Suprapubic skin (tissue), 4 donors: ENCODE measurements around the gene ECI2. TPM values are rescaled to one million over a fixed set of nuclear protein-coding genes. Genes with fewer than 3 reads are reported as not detected.

Experiments
- DNase-seq, 2 donors: peaks; one replicate each; pipeline ENCODE4 v3.0.0-alpha.2; 2019; ENCODE audit warnings: low spot score in 2 of 2
- H3K27ac ChIP-seq: fragments of 200-600 bp; sonication (generic); one replicate; pipeline ENCODE4 v1.5.1; 2019
- H3K27me3 ChIP-seq: fragments of 200-600 bp; sonication (generic); one replicate; pipeline ENCODE4 v1.5.1; 2019
- H3K36me3 ChIP-seq: fragments of 200-600 bp; sonication (generic); one replicate; pipeline ENCODE4 v1.5.1; 2019
- H3K4me1 ChIP-seq: fragments of 200-600 bp; sonication (generic); one replicate; pipeline ENCODE4 v1.5.1; 2019
- H3K4me3 ChIP-seq: fragments of 200-600 bp; sonication (generic); one replicate; pipeline ENCODE4 v1.5.1; 2019; ENCODE audit warnings: mild to moderate bottlenecking
- H3K9me3 ChIP-seq: fragments of 200-600 bp; sonication (generic); one replicate; pipeline ENCODE4 v1.5.1; 2019
- CTCF ChIP-seq, 2 donors: fragments of 200-600 bp in 1 of 2; fragments of 450-650 bp in 1 of 2; sonication (generic) in 1 of 2; IDR thresholded peaks; one replicate each; pipeline ENCODE4 v1.5.1; 2016 to 2019; ENCODE audit warnings: antibody characterized with exemption in 2 of 2, mild to moderate bottlenecking in 1 of 2, moderate library complexity in 1 of 2
- EP300 ChIP-seq: sonication (generic); formaldehyde crosslinking; IDR thresholded peaks from one replicate; pipeline ENCODE4 v1.6.1; 2017; ENCODE audit warnings: antibody characterized with exemption
- POLR2A ChIP-seq, 2 donors: fragments of 450-650 bp; IDR thresholded peaks; one replicate each; pipeline ENCODE4 v1.6.1; 2017; ENCODE audit warnings: antibody characterized with exemption in 2 of 2, mild to moderate bottlenecking in 2 of 2, moderate library complexity in 2 of 2
- POLR2AphosphoS5 ChIP-seq, 3 donors: sonication (generic); formaldehyde crosslinking; IDR thresholded peaks; one replicate each; pipeline ENCODE4 v1.6.1; 2017; ENCODE audit warnings: antibody characterized with exemption in 3 of 3
- WGBS: methylation state at CpG from one replicate; pipeline ENCODE4 v1.1.5; 2018; 5-methylcytosine and 5-hydroxymethylcytosine counted together
- total RNA-seq, 4 donors: library from RNA; depleted of rRNA; stranded (reverse); fragments of >200 nt; gene quantifications; one replicate each; pipeline ENCODE4 v1.1.0, GENCODE V29; 2016

The ECI2 gene
- total RNA-seq, 4 donors from 2014 or later: 18.5 to 48.8 (median 35.4) TPM

- no peak for DNase-seq
- H3K9me3 ChIP-seq: no peaks in the 10 kb centered on the region
- H3K4me3 ChIP-seq: no peak overlapping the region
- 91% methylated on average over 1 of the region's 1 CpG for WGBS
- H3K36me3 ChIP-seq: no peaks in the 10 kb centered on the region
- no peak for TF ChIP-seq POLR2AphosphoS5 (IDR thresholded peaks at IDR 0.05)
- no peak for TF ChIP-seq CTCF (IDR thresholded peaks at IDR 0.05)
- no peak for TF ChIP-seq POLR2A (IDR thresholded peaks at IDR 0.05)
- TF ChIP-seq EP300: no peak
- no peaks in the 10 kb centered on the region for H3K4me1 ChIP-seq
- no peak overlapping the region for H3K27ac ChIP-seq
- no peaks in the 10 kb centered on the region for H3K27me3 ChIP-seq
Measured at GRCh38 chr6:4085332-4085700, 50.1 kb downstream of the ECI2 start.

- Histone ChIP-seq H3K9me3 (no peaks in the 10 kb centered on the region), H3K36me3 (no peaks in the 10 kb centered on the region), H3K4me3 (no peak overlapping the region), H3K27me3 (no peaks in the 10 kb centered on the region), H3K4me1 (no peaks in the 10 kb centered on the region), H3K27ac (no peak overlapping the region)
- TF ChIP-seq POLR2AphosphoS5 (IDR thresholded peaks at IDR 0.05): no peak
- no peak for TF ChIP-seq EP300
- no peak for TF ChIP-seq CTCF (IDR thresholded peaks at IDR 0.05)
- no peak for TF ChIP-seq POLR2A (IDR thresholded peaks at IDR 0.05)
- DNase-seq: no peak
- WGBS: 56% methylated on average over 9 of the region's 9 CpGs
Measured at GRCh38 chr6:4084444-4085331, 50.7 kb downstream of the ECI2 start.

- Histone ChIP-seq H3K27ac (no peak within 1 kb of the TSS), H3K27me3 (peaks cover 17% of the 10 kb centered on the region), H3K9me3 (no peaks in the 10 kb centered on the region), H3K36me3 (no peaks in the 10 kb centered on the region), H3K4me1 (no peaks in the 10 kb centered on the region), H3K4me3 (no peak within 1 kb of the TSS)
- WGBS: 49% methylated on average over 22 of the region's 91 CpGs
- TF ChIP-seq CTCF (IDR thresholded peaks at IDR 0.05): no peak
- TF ChIP-seq POLR2A (IDR thresholded peaks at IDR 0.05): no peak
- no peak for TF ChIP-seq EP300
- TF ChIP-seq POLR2AphosphoS5 (IDR thresholded peaks at IDR 0.05): no peak
- DNase-seq: no peak
Measured at GRCh38 chr6:4078691-4079471, 56.5 kb downstream of the ECI2 start, which contains the start of gene FAM217A. TSS of gene FAM217A (minus strand) at chr6:4079137. CDS start at chr6:4077414, 1,723 bp downstream.

- Histone ChIP-seq H3K4me3 (no peak overlapping the region), H3K27me3 (peaks cover 17% of the 10 kb centered on the region), H3K4me1 (no peaks in the 10 kb centered on the region), H3K27ac (no peak overlapping the region), H3K9me3 (no peaks in the 10 kb centered on the region), H3K36me3 (no peaks in the 10 kb centered on the region)
- TF ChIP-seq POLR2AphosphoS5 (IDR thresholded peaks at IDR 0.05) (no peak), POLR2A (IDR thresholded peaks at IDR 0.05) (no peak), EP300 (no peak), CTCF (IDR thresholded peaks at IDR 0.05) (no peak)
- WGBS: 77% methylated on average over 6 of the region's 6 CpGs
- DNase-seq: no peak
Measured at GRCh38 chr6:4074478-4075235, 60.7 kb downstream of the ECI2 start.
